Suppressor macrophage (primary cell): ENCODE results near the gene LYZ.

Source experiments
- DNase-seq, 4 experiments: peaks; one replicate each; pipeline ENCODE4 v3.0.0-alpha.2; 2020 to 2022

The LYZ gene

DNA sequence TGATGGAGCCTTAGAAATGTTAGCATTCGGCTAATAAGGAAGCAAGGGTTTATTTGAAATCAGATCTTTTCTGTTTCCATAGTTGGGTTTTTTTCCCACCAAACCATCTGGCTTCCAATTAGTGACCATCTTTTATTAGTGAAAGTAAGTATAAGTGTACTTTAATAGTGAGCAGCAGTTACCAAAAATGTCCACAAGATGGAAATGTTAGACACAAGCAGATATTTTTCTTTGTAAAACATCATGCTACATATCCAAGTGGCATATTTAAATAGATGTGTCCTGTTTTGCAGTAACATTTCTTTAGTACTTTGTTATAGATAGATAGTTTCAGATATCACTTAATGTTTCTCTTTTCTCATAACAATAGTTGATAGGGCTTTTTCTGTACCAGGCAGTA lies 40.2 kb downstream of the LYZ start:
- peak in 3 of 4 experiments; percentile 2 to 55 (median 50) for DNase-seq

DNA sequence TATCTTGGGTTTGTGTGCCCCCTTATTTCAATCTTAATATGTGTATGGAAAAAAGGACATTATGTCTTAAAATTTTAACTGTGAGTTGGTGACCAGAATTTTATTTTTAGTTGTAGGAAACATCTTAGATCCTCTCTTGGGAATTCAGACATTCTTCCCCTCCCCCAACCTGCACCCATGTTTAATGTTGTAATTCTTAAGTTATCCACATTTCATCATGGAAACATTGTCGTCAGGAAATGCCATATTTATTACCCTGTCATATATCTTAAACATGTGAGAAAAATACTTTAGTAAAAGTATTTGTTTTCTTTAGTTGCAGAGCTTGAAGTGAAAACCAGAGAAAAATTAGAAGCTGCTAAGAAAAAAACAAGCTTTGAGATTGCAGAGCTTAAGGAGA lies 41.6 kb downstream of the LYZ start:
- no peak for DNase-seq

DNA sequence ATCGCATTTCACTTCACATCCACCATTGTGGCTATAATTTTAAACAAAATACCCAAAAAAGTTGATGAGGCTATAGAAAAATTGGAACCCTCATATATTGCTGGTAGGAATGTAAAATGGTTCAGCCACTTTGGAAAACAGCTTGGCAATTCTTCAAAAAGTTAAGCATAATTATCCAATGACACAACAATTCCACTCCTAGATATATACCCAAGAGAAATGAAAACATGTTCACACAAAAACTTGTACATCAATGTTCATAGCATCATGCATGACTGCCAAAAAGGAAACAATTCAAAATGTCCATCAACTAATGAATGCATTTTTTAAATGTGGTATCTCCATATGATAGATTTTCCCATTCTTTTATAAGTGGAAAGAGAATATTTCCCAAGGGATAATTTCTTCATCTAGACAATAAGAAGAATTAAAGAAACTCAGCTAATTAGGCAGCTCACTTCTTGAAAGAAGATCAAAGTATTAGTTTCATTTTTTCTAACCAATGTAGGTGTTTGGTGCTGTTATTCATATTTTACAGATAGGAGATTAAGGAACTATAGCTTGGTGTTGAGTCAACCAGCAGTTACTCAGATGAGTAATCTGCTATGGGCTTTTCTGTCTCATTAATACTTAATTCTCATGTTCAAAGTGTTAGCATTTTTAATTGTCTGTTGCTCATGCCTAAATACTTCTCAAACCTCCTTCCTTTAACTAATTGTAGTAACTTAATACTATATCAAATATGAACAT lies 44.2 kb downstream of the LYZ start:
- DNase-seq, result peak in 3 of 4 experiments; percentile 15 to 26 (median 23)

DNA sequence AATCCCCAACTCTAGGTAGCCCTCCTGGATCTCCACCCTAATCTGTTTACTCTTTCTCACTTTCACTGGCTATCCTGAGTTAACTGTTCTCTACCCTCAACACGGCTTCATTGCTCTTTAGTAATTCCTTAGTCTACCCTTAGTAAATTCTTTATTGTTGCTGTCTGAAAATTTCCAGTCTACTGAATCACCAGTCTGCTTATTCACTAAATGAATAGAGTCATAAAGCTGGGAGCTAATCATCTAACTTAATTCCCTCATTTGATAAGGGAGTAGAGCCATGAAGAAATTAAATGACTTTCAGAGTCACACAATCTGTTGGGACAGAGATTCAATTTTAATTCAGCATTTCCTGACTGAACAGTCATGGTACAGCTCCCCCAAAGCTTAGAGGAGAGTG lies 47.9 kb downstream of the LYZ start:
- DNase-seq, result no peak

DNA sequence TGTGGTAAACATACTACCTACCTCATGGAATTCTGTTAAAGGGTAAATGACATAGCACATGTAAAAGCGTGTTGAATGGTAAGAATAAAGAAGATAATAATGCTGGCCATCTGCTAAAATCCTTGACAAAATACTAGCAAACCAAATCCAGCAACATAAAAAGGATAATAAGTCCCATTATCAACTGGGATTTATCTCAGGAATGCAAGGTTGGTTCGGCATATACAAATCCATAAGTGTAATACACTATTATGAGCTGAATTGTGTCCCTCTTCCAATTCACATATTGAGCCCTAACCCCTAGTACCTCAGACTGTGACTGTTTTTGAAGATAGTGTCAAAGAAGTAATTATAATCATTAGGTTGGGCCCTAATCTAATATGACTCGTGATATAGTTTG lies 48.8 kb downstream of the LYZ start:
- no peak for DNase-seq

DNA sequence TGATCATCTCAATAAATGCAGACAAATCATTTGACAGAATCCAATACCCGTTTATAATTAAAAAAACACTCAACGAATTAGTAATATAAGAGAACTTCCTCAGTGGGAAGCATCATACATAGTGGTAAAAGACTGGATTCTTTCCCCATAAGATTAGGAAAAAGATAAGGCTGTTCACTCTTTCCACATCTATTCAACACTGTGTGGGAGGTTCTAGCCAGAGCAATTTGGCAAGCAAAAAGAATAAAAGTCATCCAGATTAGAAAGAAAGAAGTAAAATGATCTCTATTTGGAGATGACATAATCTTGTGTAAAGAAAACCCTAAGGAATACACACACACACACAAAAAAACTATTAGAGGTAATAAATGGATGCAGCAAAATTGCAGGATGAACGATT lies 49.8 kb downstream of the LYZ start:
- DNase-seq, result no peak

DNA sequence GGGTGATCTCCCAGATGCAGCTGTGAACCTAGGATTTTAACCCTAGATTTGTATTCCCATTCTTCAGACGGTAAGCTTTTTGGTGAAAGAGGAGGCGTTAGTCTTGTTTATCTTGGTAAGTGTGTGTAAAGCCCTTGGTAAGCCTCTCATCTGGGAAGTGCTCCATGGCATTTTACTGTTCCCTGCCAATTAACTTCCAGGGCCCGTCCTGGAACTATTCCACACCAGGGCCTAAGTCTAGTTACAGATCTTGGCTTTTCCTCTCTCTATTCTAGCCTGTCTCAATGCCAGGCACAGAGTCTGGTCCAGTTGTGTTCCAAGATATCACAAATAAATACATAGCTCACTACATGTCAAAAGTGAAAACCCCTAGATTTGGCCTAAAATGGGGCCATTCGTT lies 53.8 kb downstream of the LYZ start:
- no peak for DNase-seq
